H1 (cell line): ENCODE results near the gene GNG14. TPM values are rescaled to one million over a fixed set of nuclear protein-coding genes. Genes with fewer than 3 reads are reported as not detected.

Experiments used
- CTCF ChIA-PET: fragments of 300-600 bp; sonication (Branson Sonifier 250); formaldehyde crosslinking; loops from one replicate; lab custom pipeline; 2021; ENCODE audit not compliant: partially characterized antibody; lab: Charles Lee
- POLR2A ChIA-PET: fragments of 300-600 bp; sonication (Branson Sonifier 250); formaldehyde crosslinking; loops from one replicate; lab custom pipeline; 2021; ENCODE audit warnings: inconsistent platforms; ENCODE audit not compliant: partially characterized antibody; lab: Charles Lee
- DNase-seq, 2 experiments: peaks; one replicate each; pipeline versions ENCODE4 v3.0.0 to v3.0.0-alpha.2; 2010 to 2022; ENCODE audit warnings: low spot score in 2 of 2, low read depth in 1 of 2, mixed read lengths in 1 of 2
- FAIRE-seq: peaks from 2 replicates; lab custom pipeline; 2011; peaks lifted over from hg19 to GRCh38; lab: Jason Lieb, UNC
- H2AFZ ChIP-seq: 2 replicates; pipeline ENCODE4 v1.8.1; 2012; ENCODE audit warnings: low read length, inconsistent platforms
- H2AK5ac ChIP-seq: 2 replicates; pipeline ENCODE4 v1.6.1; 2013; ENCODE audit warnings: low read depth, low read length
- H2BK120ac ChIP-seq: replicated peaks from 2 replicates; pipeline ENCODE3; 2013; ENCODE audit warnings: low read depth, low read length, inconsistent platforms
- H2BK12ac ChIP-seq: 2 replicates; pipeline ENCODE4 v1.6.1; 2013; ENCODE audit warnings: low read depth, low read length
- H2BK15ac ChIP-seq: 2 replicates; pipeline ENCODE4 v1.6.1; 2013; ENCODE audit warnings: low read length
- H2BK20ac ChIP-seq: 2 replicates; pipeline ENCODE4 v1.6.1; 2013; ENCODE audit warnings: low read length
- H2BK5ac ChIP-seq: 2 replicates; pipeline ENCODE4 v1.6.1; 2013; ENCODE audit warnings: low read depth, low read length
- H3K14ac ChIP-seq: 2 replicates; pipeline ENCODE4 v1.6.1; 2013; ENCODE audit warnings: inconsistent platforms; ENCODE audit not compliant: insufficient read length
- H3K18ac ChIP-seq: 2 replicates; pipeline ENCODE4 v1.6.1; 2013; ENCODE audit warnings: low read length; ENCODE audit errors: extremely low read depth
- H3K23ac ChIP-seq: 2 replicates; pipeline ENCODE4 v1.6.1; 2013; ENCODE audit warnings: inconsistent platforms; ENCODE audit not compliant: insufficient read length
- H3K23me2 ChIP-seq: 2 replicates; pipeline ENCODE4 v1.6.1; 2013; ENCODE audit warnings: low read depth, low read length
- H3K27ac ChIP-seq: 2 replicates; pipeline ENCODE4 v1.6.1; 2011; ENCODE audit warnings: low read depth, low read length, inconsistent platforms
- H3K27me3 ChIP-seq, 4 experiments: replicated peaks in 1 of 4; 1 replicate in 1 of 4; 2 replicates in 3 of 4; pipeline versions ENCODE4 v1.6.1 to v1.8.1; 2011 to 2013; ENCODE audit warnings: low read length in 3 of 4, mild to moderate bottlenecking in 3 of 4, inconsistent platforms in 2 of 4, mixed read lengths in 2 of 4, moderate library complexity in 1 of 4; ENCODE audit not compliant: control insufficient read depth in 3 of 4, insufficient read depth in 3 of 4; ENCODE audit errors: extremely low read depth in 1 of 4
- H3K36me3 ChIP-seq, 4 experiments: 2 replicates each; pipeline versions ENCODE4 v1.6.1 to v1.8.1; 2011 to 2013; ENCODE audit warnings: mild to moderate bottlenecking in 4 of 4, low read length in 3 of 4, moderate library complexity in 2 of 4, control low read depth in 1 of 4, inconsistent platforms in 1 of 4; ENCODE audit not compliant: insufficient read depth in 4 of 4, control insufficient read depth in 2 of 4
- H3K4ac ChIP-seq: replicated peaks from 2 replicates; pipeline ENCODE3; 2013; ENCODE audit warnings: low read length, low read depth, mixed read lengths, inconsistent platforms; ENCODE audit not compliant: insufficient read length
- H3K4me1 ChIP-seq, 4 experiments: replicated peaks in 1 of 4; 1 replicate in 1 of 4; 2 replicates in 3 of 4; pipeline versions ENCODE4 v1.6.1 to v1.8.1; 2011 to 2013; ENCODE audit warnings: low read length in 3 of 4, inconsistent platforms in 2 of 4, mixed read lengths in 1 of 4; ENCODE audit not compliant: insufficient read depth in 4 of 4, control insufficient read depth in 3 of 4
- H3K4me2 ChIP-seq, 2 experiments: 2 replicates each; pipeline versions ENCODE4 v1.6.1 to v1.8.1; 2011 to 2013; ENCODE audit warnings: low read depth in 2 of 2, low read length in 2 of 2, control low read depth in 1 of 2, inconsistent platforms in 1 of 2, mild to moderate bottlenecking in 1 of 2; ENCODE audit not compliant: insufficient read depth in 1 of 2
- H3K4me3 ChIP-seq, 4 experiments: fragments of 200-600, 300-600 bp in 1 of 4; sonication (generic), shearing (Covaris generic), sonication (Bioruptor Twin) in 1 of 4; 2 replicates each; pipeline versions ENCODE4 v1.5.1 to v1.8.1; 2011 to 2016; ENCODE audit warnings: low read length in 4 of 4, low read depth in 3 of 4, control low read depth in 2 of 4, inconsistent platforms in 2 of 4, mild to moderate bottlenecking in 2 of 4, mixed read lengths in 1 of 4, moderate library complexity in 1 of 4; ENCODE audit not compliant: insufficient read depth in 2 of 4; ENCODE audit errors: extremely low read depth in 1 of 4
- H3K56ac ChIP-seq: replicated peaks from 2 replicates; pipeline ENCODE3; 2013; ENCODE audit warnings: low read depth, mild to moderate bottlenecking, mixed read lengths, low read length, inconsistent platforms; ENCODE audit not compliant: insufficient read length
- H3K79me1 ChIP-seq: 2 replicates; pipeline ENCODE4 v1.6.1; 2013; ENCODE audit warnings: low read depth, low read length, control low read depth
- H3K79me2 ChIP-seq, 2 experiments: 2 replicates each; pipeline versions ENCODE4 v1.6.1 to v1.8.1; 2012 to 2013; ENCODE audit warnings: low read length in 2 of 2, mild to moderate bottlenecking in 2 of 2, inconsistent platforms in 1 of 2; ENCODE audit not compliant: insufficient read depth in 2 of 2, control insufficient read depth in 1 of 2
- H3K9ac ChIP-seq, 4 experiments: replicated peaks in 1 of 4; 1 replicate in 1 of 4; 2 replicates in 3 of 4; pipeline versions ENCODE4 v1.6.1 to v1.8.1; 2011 to 2013; ENCODE audit warnings: low read depth in 3 of 4, low read length in 3 of 4, control low read depth in 2 of 4, mild to moderate bottlenecking in 2 of 4, moderate library complexity in 2 of 4, inconsistent platforms in 1 of 4; ENCODE audit errors: extremely low read depth in 1 of 4
- H3K9me3 ChIP-seq, 2 experiments: 2 replicates each; pipeline versions ENCODE4 v1.6.1 to v1.8.1; 2012 to 2013; ENCODE audit warnings: mild to moderate bottlenecking in 2 of 2, moderate library complexity in 2 of 2, control low read depth in 1 of 2, inconsistent platforms in 1 of 2, low read depth in 1 of 2, low read length in 1 of 2, mixed read lengths in 1 of 2; ENCODE audit not compliant: insufficient read depth in 2 of 2
- H4K20me1 ChIP-seq, 2 experiments: replicated peaks in 1 of 2; 2 replicates each; pipeline versions ENCODE3 to v1.8.1; 2011 to 2013; ENCODE audit warnings: inconsistent platforms in 2 of 2, low read length in 2 of 2, mild to moderate bottlenecking in 1 of 2; ENCODE audit not compliant: insufficient read depth in 2 of 2, control insufficient read depth in 1 of 2
- H4K5ac ChIP-seq: 2 replicates; pipeline ENCODE4 v1.6.1; 2013; ENCODE audit warnings: low read length, low read depth, mixed read lengths, inconsistent platforms; ENCODE audit not compliant: insufficient read length
- H4K8ac ChIP-seq: 2 replicates; pipeline ENCODE4 v1.8.0; 2013; ENCODE audit warnings: mild to moderate bottlenecking, moderate library complexity, low read length, inconsistent platforms; ENCODE audit not compliant: insufficient read depth; ENCODE audit errors: extremely low read depth
- H4K91ac ChIP-seq: replicated peaks from 2 replicates; pipeline ENCODE3; 2013; ENCODE audit warnings: low read length, mixed read lengths, inconsistent platforms; ENCODE audit not compliant: insufficient read length
- CTCF ChIP-seq, 3 experiments: IDR thresholded peaks; 1 replicate in 2 of 3; 2 replicates in 1 of 3; pipeline versions ENCODE4 v1.5.1 to v1.6.1; 2011; ENCODE audit warnings: low read length in 3 of 3, mild to moderate bottlenecking in 3 of 3, inconsistent platforms in 2 of 3, low read depth in 1 of 3, moderate library complexity in 1 of 3; ENCODE audit not compliant: insufficient read depth in 1 of 3; ENCODE audit errors: control extremely low read depth in 1 of 3
- FOSL1 ChIP-seq: IDR thresholded peaks from 2 replicates; pipeline ENCODE4 v1.6.1; 2011; ENCODE audit warnings: mild to moderate bottlenecking, low read depth, low read length, moderate library complexity; ENCODE audit not compliant: insufficient read depth
- RAD21 ChIP-seq, 2 experiments: IDR thresholded peaks in 1 of 2; conservative IDR thresholded peaks in 1 of 2; 2 replicates each; pipeline ENCODE4 v1.6.1; 2011; ENCODE audit warnings: low read depth in 2 of 2, low read length in 2 of 2, improper control_type of control experiment in 1 of 2, inconsistent platforms in 1 of 2, mild to moderate bottlenecking in 1 of 2, moderate library complexity in 1 of 2
- SIN3A ChIP-seq, 2 experiments: IDR thresholded peaks in 1 of 2; conservative IDR thresholded peaks in 1 of 2; 2 replicates each; pipeline ENCODE4 v1.6.1; 2011 to 2012; ENCODE audit warnings: low read length in 2 of 2, improper control_type of control experiment in 1 of 2, low read depth in 1 of 2, mild to moderate bottlenecking in 1 of 2
- TAF7 ChIP-seq: optimal IDR thresholded peaks from 2 replicates; pipeline ENCODE3; 2011; ENCODE audit warnings: low read depth, mild to moderate bottlenecking, inconsistent platforms, low read length, moderate library complexity, borderline replicate concordance
- WGBS, 2 experiments: shearing (Covaris generic) in 1 of 2; methylation state at CpG; one replicate each; pipeline versions ENCODE4 v1.1.6 to v1.1.7; 2013 to 2015; ENCODE audit warnings: low lambda C conversion rate in 2 of 2, mixed read lengths in 2 of 2, inconsistent platforms in 1 of 2, low coverage in 1 of 2, missing lambda C conversion rate in 1 of 2; ENCODE audit not compliant: insufficient replicate concordance in 2 of 2, insufficient coverage in 1 of 2, insufficient read length in 1 of 2; ENCODE audit errors: extremely low coverage in 1 of 2, missing lambda C conversion rate in 1 of 2; 5-methylcytosine and 5-hydroxymethylcytosine counted together
- polyA plus RNA-seq, 7 experiments: library from polyadenylated mRNA; depleted of rRNA in 3 of 7; stranded (reverse) in 5 of 7; unstranded in 2 of 7; fragments of >200 nt in 5 of 7; fragments of 200-250 nt in 2 of 7; gene quantifications; 1 replicate in 5 of 7; 2 replicates in 1 of 7; 4 replicates in 1 of 7; pipeline versions ENCODE4 v1.2.1 to v1.2.3, GENCODE V29; 2011 to 2013; ENCODE audit warnings: missing spikeins in 2 of 7, mixed read lengths in 2 of 7
- total RNA-seq: library from RNA; stranded (reverse); fragmentation: NEBNext Ultra II Directional; extraction: Animal tissue kit (Norgen Biotek cat#: 25700); gene quantifications from 2 replicates; pipeline ENCODE4 v1.2.1, GENCODE V29; 2021

Gene GNG14
- total and polyA plus RNA-seq, 2 of the 8 experiments (the other 6 are each of a cell fraction or from before 2014, with no cell fraction given) = not detected

DNA sequence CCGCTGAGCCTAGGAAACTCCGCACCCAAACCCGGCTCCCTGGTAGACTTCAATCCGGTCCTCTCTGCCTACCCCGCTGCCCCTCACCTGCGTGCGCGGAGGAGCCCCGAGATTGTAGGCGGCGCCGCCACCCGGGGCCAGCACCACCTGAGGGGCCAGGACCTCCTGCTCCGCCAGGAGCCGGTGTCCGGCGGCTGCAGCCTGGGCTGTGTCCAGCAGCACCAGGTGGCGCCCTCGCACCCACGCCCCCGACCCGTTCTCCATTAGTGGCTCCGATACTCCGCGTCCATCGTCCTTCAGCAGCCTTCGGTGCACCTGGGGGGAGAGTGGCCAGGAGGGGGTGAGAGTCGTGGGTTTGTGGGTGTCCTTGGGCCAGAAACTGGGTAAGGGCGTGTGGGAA is 39.7 kb upstream of the GNG14 start:
- peak overlapping the region; percentile 11; the same call in 1 of the 2 replicates for H4K8ac ChIP-seq
- H2BK12ac ChIP-seq = no peak overlapping the region
- POLR2A ChIA-PET = interaction anchor here (0.8 to 2.5 kb wide), 2 partner anchors 28 to 33 kb away, joined by 3 to 9 read pairs; partner anchors contain the start of gene DHPS
- no peak overlapping the region for H4K5ac ChIP-seq
- H3K79me1 ChIP-seq = no peaks in the 10 kb centered on the region
- H3K18ac ChIP-seq = no peak overlapping the region
- H2AFZ ChIP-seq = no peak overlapping the region
- no peaks in the 10 kb centered on the region for H3K4me1 ChIP-seq
- no peak overlapping the region for H3K9ac ChIP-seq
- no peak overlapping the region for H2BK120ac ChIP-seq
- H2BK15ac ChIP-seq = no peak overlapping the region
- no peak overlapping the region for H3K14ac ChIP-seq
- TF ChIP-seq FOSL1 (no peak), CTCF (IDR thresholded peaks at IDR 0.05; ENCODE audit: control extremely low read depth in 1 of 3, insufficient read depth in 1 of 3, low read depth in 1 of 3, low read length in 3 of 3) (peak; percentile 48 to 64 (median 54)), RAD21 (IDR thresholded peaks at IDR 0.05 in 1 of 2, conservative IDR thresholded peaks at IDR 0.05 in 1 of 2; ENCODE audit: low read depth in 2 of 2, low read length in 2 of 2) (peak in 1 of 2 experiments; percentile 41; a peak in 1 of 4 replicates), TAF7 (no peak), SIN3A (conservative IDR thresholded peaks at IDR 0.05 in 1 of 2, IDR thresholded peaks at IDR 0.05 in 1 of 2; ENCODE audit: low read depth in 1 of 2, low read length in 2 of 2) (no peak)
- TF ChIP-seq, all 59 proteins: peak for 2
- Histone ChIP-seq H3K27ac (no peak overlapping the region), H2BK20ac (no peak overlapping the region), H4K91ac (no peak overlapping the region), H4K20me1 (no peaks in the 10 kb centered on the region), H3K4me2 (0 out of 4 replicates have a peak overlapping the region, but pooled peaks of 1 of the 2 experiments have one; percentile 15), H3K4ac (no peak overlapping the region), H3K9me3 (peaks cover 0 to 4% of the 10 kb centered on the region in 2 experiments; a peak in 1 of 4 replicates), H3K36me3 (peaks cover 0 to 4% (median 0%) of the 10 kb centered on the region in 4 experiments; a peak in 2 of 8 replicates), H2AK5ac (no peak overlapping the region), H3K23me2 (no peaks in the 10 kb centered on the region), H3K27me3 (no peaks in the 10 kb centered on the region), H3K56ac (no peak overlapping the region), H3K23ac (no peak overlapping the region), H3K4me3 (peak overlapping the region in 1 of 4 experiments; percentile 40; a peak in 2 of 8 replicates), H2BK5ac (no peak overlapping the region), H3K79me2 (no peaks in the 10 kb centered on the region)
- FAIRE-seq (no peak), DNase-seq (no peak)
- CTCF ChIA-PET = interaction anchor here (1.0 to 1.6 kb wide), 3 partner anchors 15 to 95 kb away, joined by 3 to 8 read pairs (median 4); no protein-coding TSS in a partner anchor
- 66% methylated on average over 21 of the region's 29 CpGs; no CpG with 5 or more reads in 1 of the 2 experiments for WGBS, 2 experiments
